GM10266 (cell line): Measurements from ENCODE around the gene TMEM47.

ENCODE experiments used
- DNase-seq: peaks from one replicate; pipeline ENCODE4 v3.0.0; 2012; ENCODE audit errors: extremely low spot score
- TF ChIP-seq, protein P1 (sequence below): IDR thresholded peaks from 2 replicates; pipeline ENCODE4 v1.5.1; 2012; ENCODE audit warnings: mild to moderate bottlenecking, low read depth; ENCODE audit not compliant: control insufficient read depth, insufficient read depth; ENCODE audit errors: missing control alignments

The TMEM47 gene

GRCh38 chrX:34586936-34587335 is 70.1 kb downstream of the TMEM47 start:
- DNase-seq = no peak
- TF ChIP-seq, protein P1, sequence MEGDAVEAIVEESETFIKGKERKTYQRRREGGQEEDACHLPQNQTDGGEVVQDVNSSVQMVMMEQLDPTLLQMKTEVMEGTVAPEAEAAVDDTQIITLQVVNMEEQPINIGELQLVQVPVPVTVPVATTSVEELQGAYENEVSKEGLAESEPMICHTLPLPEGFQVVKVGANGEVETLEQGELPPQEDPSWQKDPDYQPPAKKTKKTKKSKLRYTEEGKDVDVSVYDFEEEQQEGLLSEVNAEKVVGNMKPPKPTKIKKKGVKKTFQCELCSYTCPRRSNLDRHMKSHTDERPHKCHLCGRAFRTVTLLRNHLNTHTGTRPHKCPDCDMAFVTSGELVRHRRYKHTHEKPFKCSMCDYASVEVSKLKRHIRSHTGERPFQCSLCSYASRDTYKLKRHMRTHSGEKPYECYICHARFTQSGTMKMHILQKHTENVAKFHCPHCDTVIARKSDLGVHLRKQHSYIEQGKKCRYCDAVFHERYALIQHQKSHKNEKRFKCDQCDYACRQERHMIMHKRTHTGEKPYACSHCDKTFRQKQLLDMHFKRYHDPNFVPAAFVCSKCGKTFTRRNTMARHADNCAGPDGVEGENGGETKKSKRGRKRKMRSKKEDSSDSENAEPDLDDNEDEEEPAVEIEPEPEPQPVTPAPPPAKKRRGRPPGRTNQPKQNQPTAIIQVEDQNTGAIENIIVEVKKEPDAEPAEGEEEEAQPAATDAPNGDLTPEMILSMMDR = no peak

GRCh38 chrX:34586346-34586911 is 70.7 kb downstream of the TMEM47 start:
- TF ChIP-seq, protein P1 = no peak
- DNase-seq = no peak

GRCh38 chrX:34585561-34585960 is 71.5 kb downstream of the TMEM47 start:
- no peak for DNase-seq
- TF ChIP-seq, protein P1 = no peak

DNA sequence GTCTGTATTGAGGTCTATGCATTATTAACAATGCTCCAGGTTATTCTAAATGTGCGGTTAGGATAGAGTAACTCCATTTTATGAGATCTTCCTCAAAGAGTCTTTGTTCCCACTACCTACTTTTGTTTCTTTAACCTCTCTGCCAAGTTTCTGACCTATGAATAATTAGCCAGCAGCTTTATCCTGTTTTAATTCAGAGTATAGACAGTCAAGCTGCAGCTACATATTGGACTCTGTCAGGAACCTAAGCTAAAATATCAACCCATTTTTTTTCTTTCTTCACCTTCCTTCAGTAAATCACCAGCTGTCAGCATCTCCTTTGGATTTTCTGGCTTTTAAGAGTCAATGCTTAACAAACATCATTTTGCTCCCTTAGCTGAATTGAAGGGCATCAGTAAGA is 72.3 kb downstream of the TMEM47 start:
- no peak for DNase-seq

DNA sequence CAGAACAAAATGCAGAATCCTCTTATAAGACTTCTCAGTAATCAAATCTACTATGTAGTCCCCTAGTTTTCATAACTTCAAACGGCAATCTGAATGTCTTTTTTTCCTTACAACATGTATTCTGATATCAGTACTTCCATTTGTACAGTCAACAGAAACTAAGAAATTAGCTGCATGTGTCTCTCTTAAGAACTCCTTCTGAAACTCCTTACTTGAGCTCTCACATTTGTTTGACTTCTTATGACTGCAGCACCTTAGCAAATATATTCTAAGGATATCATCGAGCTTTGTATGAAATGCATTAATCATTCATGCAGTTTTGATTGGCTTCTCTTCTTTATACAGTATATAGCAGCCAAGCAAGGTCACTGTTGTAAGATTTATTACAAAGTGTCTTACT is 77.0 kb downstream of the TMEM47 start:
- DNase-seq = no peak
- TF ChIP-seq, protein P1 = no peak

More for the DNA sequence above, 72.3 kb downstream of the TMEM47 start:
- TF ChIP-seq, protein P1 = no peak

DNA sequence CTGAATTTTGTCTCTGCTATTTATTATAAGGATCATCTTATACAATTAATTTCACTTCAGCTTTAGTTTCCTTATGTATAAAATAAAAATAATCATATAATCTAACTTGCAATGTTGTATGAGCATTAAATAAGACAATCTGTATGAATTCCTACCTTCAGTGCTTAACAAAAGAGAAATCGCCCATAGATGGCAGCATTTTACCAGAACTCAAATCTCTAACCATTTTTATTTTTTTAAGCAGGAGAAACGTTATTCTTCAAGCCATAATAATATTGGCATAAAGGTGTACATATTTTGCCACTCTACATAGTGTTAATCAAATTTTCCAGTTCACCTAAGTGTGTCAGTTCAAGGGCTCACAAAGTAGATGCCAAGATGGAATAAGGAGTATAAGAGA is 78.8 kb downstream of the TMEM47 start:
- no peak for DNase-seq
- TF ChIP-seq, protein P1 = no peak
